Neuronal stem cell (in vitro differentiated cells): ENCODE data around the gene EIF4G3.

Experiments used
- DNase-seq: peaks from one replicate; pipeline ENCODE4 v3.0.0-alpha.2; 2013; ENCODE audit warnings: low spot score
- H2AFZ ChIP-seq: one replicate; pipeline ENCODE4 v1.6.1; 2013; ENCODE audit warnings: mild to moderate bottlenecking, low read length, inconsistent platforms
- H2AK5ac ChIP-seq: 2 replicates; pipeline ENCODE4 v1.6.1; 2013; ENCODE audit warnings: low read depth, mild to moderate bottlenecking, inconsistent platforms, low read length, moderate library complexity, mixed read lengths
- H2BK120ac ChIP-seq: 2 replicates; pipeline ENCODE4 v1.6.1; 2013; ENCODE audit warnings: low read depth, mild to moderate bottlenecking, inconsistent platforms, low read length, moderate library complexity, mixed read lengths
- H2BK12ac ChIP-seq: one replicate; pipeline ENCODE4 v1.6.1; 2013; ENCODE audit warnings: low read length, inconsistent platforms
- H2BK15ac ChIP-seq: 2 replicates; pipeline ENCODE4 v1.6.1; 2013; ENCODE audit warnings: mild to moderate bottlenecking, low read length, inconsistent platforms, mixed read lengths
- H2BK5ac ChIP-seq: one replicate; pipeline ENCODE4 v1.6.1; 2013; ENCODE audit warnings: inconsistent platforms, mild to moderate bottlenecking, low read length, moderate library complexity
- H3K14ac ChIP-seq: one replicate; pipeline ENCODE4 v1.6.1; 2013; ENCODE audit warnings: low read length, inconsistent platforms
- H3K18ac ChIP-seq: 2 replicates; pipeline ENCODE4 v1.6.1; 2013; ENCODE audit warnings: low read length, inconsistent platforms
- H3K23ac ChIP-seq: 2 replicates; pipeline ENCODE4 v1.6.1; 2013; ENCODE audit warnings: low read depth, mild to moderate bottlenecking, mixed read lengths, low read length, inconsistent platforms; ENCODE audit not compliant: poor library complexity
- H3K27ac ChIP-seq: replicated peaks from 3 replicates; pipeline ENCODE4 v1.5.1; 2013; ENCODE audit warnings: low read length, inconsistent platforms
- H3K27me3 ChIP-seq, 3 experiments: 2 replicates each; pipeline ENCODE4 v1.6.1; 2013; ENCODE audit warnings: low read length in 3 of 3, mild to moderate bottlenecking in 2 of 3, inconsistent platforms in 1 of 3, low read depth in 1 of 3, mixed read lengths in 1 of 3, moderate library complexity in 1 of 3; ENCODE audit not compliant: control insufficient read depth in 3 of 3, insufficient read depth in 3 of 3
- H3K36me3 ChIP-seq, 2 donors: replicated peaks in 1 of 2; 2 replicates each; pipeline ENCODE4 v1.6.1; 2013; ENCODE audit warnings: low read length in 2 of 2; ENCODE audit not compliant: control insufficient read depth in 2 of 2, insufficient read depth in 2 of 2
- H3K4ac ChIP-seq: 2 replicates; pipeline ENCODE4 v1.6.1; 2013; ENCODE audit warnings: inconsistent platforms, mild to moderate bottlenecking, low read length, moderate library complexity
- H3K4me1 ChIP-seq, 2 donors: 1 replicate in 1 of 2; 2 replicates in 1 of 2; pipeline ENCODE4 v1.6.1; 2013; ENCODE audit warnings: low read length in 2 of 2, low read depth in 1 of 2; ENCODE audit not compliant: control insufficient read depth in 2 of 2, insufficient read depth in 1 of 2
- H3K4me2 ChIP-seq: one replicate; pipeline ENCODE4 v1.6.1; 2013; ENCODE audit warnings: mild to moderate bottlenecking, low read length, inconsistent platforms; ENCODE audit not compliant: insufficient read depth, poor library complexity, severe bottlenecking
- H3K4me3 ChIP-seq, 2 donors: 2 replicates each; pipeline ENCODE4 v1.5.1; 2013; ENCODE audit warnings: low read length in 2 of 2, mild to moderate bottlenecking in 2 of 2, inconsistent platforms in 1 of 2, moderate library complexity in 1 of 2
- H3K79me1 ChIP-seq: one replicate; pipeline ENCODE4 v1.6.1; 2013; ENCODE audit warnings: low read depth, mild to moderate bottlenecking, inconsistent platforms, low read length, moderate library complexity
- H3K9ac ChIP-seq: one replicate; pipeline ENCODE4 v1.6.1; 2013; ENCODE audit warnings: mild to moderate bottlenecking, low read depth, low read length, inconsistent platforms; ENCODE audit not compliant: poor library complexity
- H3K9me3 ChIP-seq, 2 donors: replicated peaks in 1 of 2; 2 replicates each; pipeline versions ENCODE3 to v1.6.1; 2013; ENCODE audit warnings: low read length in 2 of 2, mild to moderate bottlenecking in 2 of 2, inconsistent platforms in 1 of 2, low read depth in 1 of 2, mixed read lengths in 1 of 2, moderate library complexity in 1 of 2; ENCODE audit not compliant: control insufficient read depth in 2 of 2, insufficient read depth in 1 of 2
- H4K8ac ChIP-seq: one replicate; pipeline ENCODE4 v1.6.1; 2013; ENCODE audit warnings: low read depth, mild to moderate bottlenecking, inconsistent platforms, low read length, moderate library complexity
- H4K91ac ChIP-seq: one replicate; pipeline ENCODE4 v1.6.1; 2013; ENCODE audit warnings: low read length, low read depth, mild to moderate bottlenecking, inconsistent platforms; ENCODE audit not compliant: poor library complexity
- WGBS, 2 donors: extraction: QIAGEN DNeasy Blood & Tissue Kit; methylation state at CpG; one replicate each; pipeline ENCODE4 v1.1.7; 2013; ENCODE audit warnings: missing lambda C conversion rate in 2 of 2, mixed read lengths in 1 of 2; ENCODE audit not compliant: insufficient read length in 2 of 2, insufficient replicate concordance in 1 of 2; ENCODE audit errors: extremely low coverage in 2 of 2; 5-methylcytosine and 5-hydroxymethylcytosine counted together

The EIF4G3 gene

DNA sequence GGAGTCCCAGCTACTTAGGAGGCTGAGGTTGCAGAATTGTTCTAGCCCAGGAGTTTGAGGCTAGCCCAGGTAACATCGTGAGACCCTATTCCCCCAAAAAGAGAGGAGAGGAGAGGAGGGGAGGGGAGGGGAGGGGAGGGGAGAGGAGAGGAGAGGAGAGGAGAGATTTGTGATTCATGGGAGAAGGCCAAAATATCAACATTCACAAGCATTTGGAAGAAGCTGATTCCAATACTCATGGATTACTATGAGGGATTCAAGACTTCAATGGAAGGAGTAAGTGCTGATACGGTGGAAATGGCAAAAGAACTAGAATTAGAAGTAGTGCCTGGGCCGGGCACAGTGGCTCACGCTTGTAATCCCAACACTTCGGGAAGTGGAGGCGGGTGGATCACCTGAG is 187.8 kb downstream of the EIF4G3 start:
- Histone ChIP-seq H4K91ac (no peak overlapping the region), H3K4me2 (no peak overlapping the region), H3K9me3 (no peaks in the 10 kb centered on the region), H2BK5ac (no peak overlapping the region), H3K4me3 (no peak overlapping the region), H2BK120ac (no peak overlapping the region), H3K9ac (no peak overlapping the region), H3K18ac (no peak overlapping the region), H3K79me1 (no peaks in the 10 kb centered on the region), H3K23ac (no peak overlapping the region), H3K4ac (no peak overlapping the region), H2AK5ac (no peak overlapping the region), H2BK12ac (no peak overlapping the region), H2BK15ac (no peak overlapping the region), H3K27ac (no peak overlapping the region), H3K27me3 (no peaks in the 10 kb centered on the region), H3K14ac (no peak overlapping the region), H4K8ac (no peak overlapping the region), H3K36me3 (no peaks in the 10 kb centered on the region), H2AFZ (no peak overlapping the region), H3K4me1 (peaks cover 0 to 15% of the 10 kb centered on the region in 2 donors)
- no peak for DNase-seq
- no CpG with 5 or more reads among the region's 6 CpGs for WGBS, 2 donors

GRCh38 chr1:20987831-20988825 is 188.6 kb downstream of the EIF4G3 start:
- Histone ChIP-seq H3K18ac (no peak overlapping the region), H3K36me3 (no peaks in the 10 kb centered on the region), H4K8ac (no peak overlapping the region), H2BK5ac (no peak overlapping the region), H2BK15ac (no peak overlapping the region), H4K91ac (no peak overlapping the region), H3K4me2 (no peak overlapping the region), H3K23ac (no peak overlapping the region), H2AFZ (no peak overlapping the region), H3K27me3 (no peaks in the 10 kb centered on the region), H2BK120ac (no peak overlapping the region), H3K4me1 (peaks cover 0 to 7% of the 10 kb centered on the region in 2 donors), H3K79me1 (no peaks in the 10 kb centered on the region), H3K4ac (no peak overlapping the region), H3K4me3 (no peak overlapping the region), H2AK5ac (no peak overlapping the region), H3K9ac (no peak overlapping the region), H2BK12ac (no peak overlapping the region), H3K27ac (no peak overlapping the region), H3K9me3 (no peaks in the 10 kb centered on the region), H3K14ac (no peak overlapping the region)
- DNase-seq: no peak

DNA sequence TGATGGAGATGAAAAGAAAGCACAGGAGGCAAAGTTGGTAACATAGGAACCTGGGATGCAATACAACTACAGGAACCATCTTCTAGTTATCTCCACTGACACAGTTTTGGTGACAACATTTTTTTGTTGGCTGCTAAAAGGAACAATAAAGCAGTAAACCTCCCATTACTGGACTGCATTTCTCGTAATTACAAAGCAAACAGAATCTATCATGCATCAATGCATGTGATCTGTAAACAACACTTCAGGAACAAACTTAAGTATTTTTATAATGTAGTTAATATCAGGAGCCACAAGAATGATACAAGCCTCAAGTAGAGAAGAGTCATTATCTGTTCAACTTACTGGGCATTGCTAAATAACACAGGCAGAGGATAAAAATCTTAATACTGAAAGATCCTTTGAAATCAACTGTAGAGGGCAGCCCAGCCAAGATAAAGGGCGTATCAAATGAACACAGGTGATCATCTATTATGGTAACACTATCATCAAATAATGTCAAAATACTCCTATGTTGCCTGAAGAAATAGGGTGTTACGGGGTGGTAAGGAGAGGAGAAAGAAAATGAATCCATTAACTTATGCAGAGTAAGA is 193.3 kb downstream of the EIF4G3 start:
- no peak overlapping the region for H3K9ac ChIP-seq
- no peak overlapping the region for H2AFZ ChIP-seq
- H2BK12ac ChIP-seq: no peak overlapping the region
- H2BK5ac ChIP-seq: no peak overlapping the region
- no peak for DNase-seq
- H3K14ac ChIP-seq: no peak overlapping the region
- no peak overlapping the region for H3K27ac ChIP-seq
- H3K4me1 ChIP-seq: no peaks in the 10 kb centered on the region
- H3K18ac ChIP-seq: no peak overlapping the region
- H3K4ac ChIP-seq: no peak overlapping the region
- H3K9me3 ChIP-seq: no peaks in the 10 kb centered on the region
- H3K23ac ChIP-seq: no peak overlapping the region
- H3K4me2 ChIP-seq: no peak overlapping the region
- no peaks in the 10 kb centered on the region for H3K79me1 ChIP-seq
- no CpG with 5 or more reads among the region's 3 CpGs for WGBS, 2 donors
- no peak overlapping the region for H4K8ac ChIP-seq
- no peak overlapping the region for H2AK5ac ChIP-seq
- H3K36me3 ChIP-seq: peaks cover 3 to 24% of the 10 kb centered on the region in 2 donors
- H3K27me3 ChIP-seq: no peaks in the 10 kb centered on the region
- no peak overlapping the region for H2BK15ac ChIP-seq
- H2BK120ac ChIP-seq: no peak overlapping the region
- H3K4me3 ChIP-seq: no peak overlapping the region
- no peak overlapping the region for H4K91ac ChIP-seq

- DNase-seq: no peak
- H2AK5ac ChIP-seq: no peak overlapping the region
- H3K27ac ChIP-seq: no peak overlapping the region
Measured at GRCh38 chr1:20982316-20982715, 194.4 kb downstream of the EIF4G3 start.

More at GRCh38 chr1:20982316-20982715, 194.4 kb downstream of the EIF4G3 start:
- no peak overlapping the region for H2BK12ac ChIP-seq
- H2BK15ac ChIP-seq: no peak overlapping the region
- H3K4me2 ChIP-seq: no peak overlapping the region
- no peaks in the 10 kb centered on the region for H3K4me1 ChIP-seq
- no peak overlapping the region for H3K14ac ChIP-seq
- no peaks in the 10 kb centered on the region for H3K27me3 ChIP-seq
- H2AFZ ChIP-seq: no peak overlapping the region
- H3K4ac ChIP-seq: no peak overlapping the region
- no peak overlapping the region for H4K91ac ChIP-seq
- H3K79me1 ChIP-seq: no peaks in the 10 kb centered on the region
- no peaks in the 10 kb centered on the region for H3K9me3 ChIP-seq
- H4K8ac ChIP-seq: no peak overlapping the region
- H2BK120ac ChIP-seq: no peak overlapping the region
- H3K4me3 ChIP-seq: no peak overlapping the region
- no peak overlapping the region for H3K18ac ChIP-seq
- no peak overlapping the region for H2BK5ac ChIP-seq
- H3K36me3 ChIP-seq: peaks cover 3 to 29% of the 10 kb centered on the region in 2 donors
- no peak overlapping the region for H3K9ac ChIP-seq
- H3K23ac ChIP-seq: no peak overlapping the region
